GM12874 (cell line): Measurements from ENCODE around the gene TAS2R38.

ENCODE experiments used
- TF ChIP-seq, protein P1 (sequence below): IDR thresholded peaks from 2 replicates; pipeline ENCODE4 v1.5.1; 2011; ENCODE audit warnings: low read depth, mild to moderate bottlenecking, control low read depth, low read length, moderate library complexity; ENCODE audit not compliant: insufficient read depth

The TAS2R38 gene

DNA sequence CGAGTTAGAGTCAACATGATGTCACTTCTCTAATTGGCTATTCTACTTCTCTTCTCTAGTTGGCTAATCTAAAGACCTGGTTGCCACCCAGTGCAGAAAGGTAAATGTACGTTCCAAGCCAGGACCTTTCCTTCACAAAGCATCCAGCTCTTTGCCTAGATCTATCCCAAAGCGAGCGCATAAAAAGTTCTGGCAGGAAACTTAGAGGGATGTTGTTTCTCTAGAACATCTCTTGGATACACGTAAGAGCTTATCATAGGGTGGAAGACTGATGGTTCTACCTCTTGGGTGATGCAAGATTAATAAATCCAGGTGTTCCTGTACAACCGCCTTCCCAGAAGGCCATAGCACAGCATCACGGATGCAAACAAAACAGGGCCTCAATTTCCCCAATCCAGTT lies at the start of gene TAS2R38:
TAS2R38 (minus strand) TSS at position 101 of the 400 bp plus-strand sequence; CDS start at position 17, 84 bp downstream.
- TF ChIP-seq, protein P1, sequence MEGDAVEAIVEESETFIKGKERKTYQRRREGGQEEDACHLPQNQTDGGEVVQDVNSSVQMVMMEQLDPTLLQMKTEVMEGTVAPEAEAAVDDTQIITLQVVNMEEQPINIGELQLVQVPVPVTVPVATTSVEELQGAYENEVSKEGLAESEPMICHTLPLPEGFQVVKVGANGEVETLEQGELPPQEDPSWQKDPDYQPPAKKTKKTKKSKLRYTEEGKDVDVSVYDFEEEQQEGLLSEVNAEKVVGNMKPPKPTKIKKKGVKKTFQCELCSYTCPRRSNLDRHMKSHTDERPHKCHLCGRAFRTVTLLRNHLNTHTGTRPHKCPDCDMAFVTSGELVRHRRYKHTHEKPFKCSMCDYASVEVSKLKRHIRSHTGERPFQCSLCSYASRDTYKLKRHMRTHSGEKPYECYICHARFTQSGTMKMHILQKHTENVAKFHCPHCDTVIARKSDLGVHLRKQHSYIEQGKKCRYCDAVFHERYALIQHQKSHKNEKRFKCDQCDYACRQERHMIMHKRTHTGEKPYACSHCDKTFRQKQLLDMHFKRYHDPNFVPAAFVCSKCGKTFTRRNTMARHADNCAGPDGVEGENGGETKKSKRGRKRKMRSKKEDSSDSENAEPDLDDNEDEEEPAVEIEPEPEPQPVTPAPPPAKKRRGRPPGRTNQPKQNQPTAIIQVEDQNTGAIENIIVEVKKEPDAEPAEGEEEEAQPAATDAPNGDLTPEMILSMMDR = no peak

DNA sequence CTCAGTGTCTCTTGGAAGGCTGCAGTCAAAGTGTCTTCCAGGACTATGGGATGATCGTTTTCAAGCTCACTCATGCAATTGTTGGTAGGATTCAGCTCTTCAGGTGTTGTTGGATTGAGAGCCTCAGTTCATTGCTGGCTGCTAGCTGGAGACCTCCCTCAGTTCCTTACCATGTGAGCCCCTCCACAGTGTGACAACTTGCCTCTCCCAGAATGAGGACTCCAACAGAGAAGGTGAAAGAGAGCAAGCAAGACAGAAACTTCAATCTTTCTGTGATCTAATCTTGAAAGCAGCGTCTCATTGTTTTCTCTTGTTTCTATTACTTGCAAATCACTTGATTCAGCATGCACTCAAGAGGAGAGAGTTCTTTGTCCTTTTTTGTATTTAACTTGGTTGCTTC lies 44.6 kb upstream of the TAS2R38 start:
- TF ChIP-seq, protein P1 = no peak

DNA sequence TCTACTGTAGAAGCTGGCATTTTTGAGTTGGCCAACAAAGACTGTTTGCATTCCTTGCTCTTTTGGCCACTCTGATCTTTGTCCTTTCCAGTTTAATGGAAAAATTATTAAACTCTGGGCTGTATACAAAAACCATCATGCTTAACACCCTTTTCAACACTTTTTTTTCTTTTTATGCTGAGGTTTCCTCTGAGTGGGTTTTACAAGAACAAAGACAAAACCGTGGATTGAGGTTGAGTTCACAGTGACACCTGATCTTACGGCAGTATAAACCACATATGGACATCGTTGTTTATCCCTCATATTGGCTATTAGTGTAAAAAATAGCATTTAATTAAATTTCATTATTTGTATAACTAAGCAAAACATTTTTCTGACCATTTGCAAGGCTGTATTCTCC lies 43.9 kb upstream of the TAS2R38 start:
- TF ChIP-seq, protein P1 = no peak

DNA sequence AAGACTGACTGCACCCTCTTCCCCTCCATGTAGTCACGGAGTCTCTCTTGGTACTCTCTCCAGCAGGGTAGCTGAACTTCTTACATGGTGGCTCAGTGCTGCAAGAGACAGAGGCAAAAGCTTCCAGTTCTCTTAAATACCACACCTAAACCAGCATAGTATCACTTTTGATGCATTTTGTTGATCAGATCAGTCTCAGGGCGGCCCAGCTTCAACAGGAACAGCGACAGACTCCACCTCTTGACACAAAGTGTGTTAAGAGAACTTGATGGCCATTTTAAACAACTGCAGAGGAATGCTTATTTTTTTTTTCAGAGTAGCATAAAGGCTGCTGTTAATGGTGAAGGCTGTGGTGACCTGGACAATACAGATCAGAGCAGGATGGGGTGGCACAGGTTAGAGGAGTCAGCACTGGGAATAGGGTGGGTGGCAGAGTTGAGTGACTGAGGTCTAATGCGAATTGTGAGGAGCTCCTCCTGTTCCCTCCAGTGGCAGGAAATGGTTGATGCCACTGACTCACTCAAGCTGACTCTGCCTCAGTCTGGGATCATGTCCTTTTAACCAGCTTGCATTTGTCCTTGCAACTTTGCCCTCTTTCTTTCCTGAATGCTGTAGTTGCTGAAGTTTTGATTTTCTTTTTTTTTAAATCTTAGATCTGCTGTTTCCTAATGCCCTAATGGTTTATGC lies 39.4 kb upstream of the TAS2R38 start:
- TF ChIP-seq, protein P1 = no peak

DNA sequence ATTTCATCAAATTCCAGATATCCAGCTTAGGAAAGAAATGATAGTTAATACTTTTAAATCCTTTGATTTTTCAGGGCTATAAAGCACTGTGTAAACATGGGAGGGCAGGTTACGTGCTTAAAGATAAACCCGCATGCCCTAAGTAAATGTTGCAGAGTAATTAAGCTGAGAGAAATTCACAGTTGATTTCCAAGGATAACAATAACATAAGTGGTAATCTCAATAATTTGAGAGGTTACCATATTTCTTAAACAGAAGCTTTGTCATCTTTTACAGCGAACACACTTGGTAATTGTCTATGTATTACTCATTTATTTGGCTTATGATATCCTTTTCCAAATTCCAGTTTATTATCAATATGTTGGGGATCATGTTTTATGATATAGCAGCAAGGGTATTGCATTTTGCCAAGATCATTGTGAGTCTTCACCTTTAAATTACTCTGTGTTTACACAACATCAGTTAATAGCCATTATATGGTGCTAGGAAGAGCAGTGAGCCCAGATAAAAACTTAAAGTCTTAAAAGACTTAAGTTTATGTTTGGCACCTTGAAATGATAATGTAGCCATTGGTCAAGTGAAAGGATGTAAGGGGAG lies 37.5 kb upstream of the TAS2R38 start:
- TF ChIP-seq, protein P1 = no peak

DNA sequence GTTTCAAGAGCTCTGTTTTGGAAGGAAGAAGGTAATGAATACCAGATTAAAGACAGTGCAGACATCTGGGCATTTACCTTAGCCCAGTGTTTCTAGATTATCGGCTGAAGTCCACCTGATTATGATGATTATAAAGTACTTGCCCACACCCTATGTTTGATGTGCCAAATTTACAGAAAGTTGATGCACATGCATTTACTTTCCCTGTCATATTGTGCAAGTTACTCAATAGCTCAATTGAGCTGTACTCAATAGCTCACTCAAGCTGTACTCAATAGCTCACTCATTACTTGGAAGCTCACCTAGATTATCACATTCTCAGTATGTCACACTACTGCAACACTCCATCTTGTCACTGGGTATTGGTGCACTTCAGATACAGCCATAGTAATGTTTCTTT lies 35.6 kb upstream of the TAS2R38 start:
- TF ChIP-seq, protein P1 = no peak

DNA sequence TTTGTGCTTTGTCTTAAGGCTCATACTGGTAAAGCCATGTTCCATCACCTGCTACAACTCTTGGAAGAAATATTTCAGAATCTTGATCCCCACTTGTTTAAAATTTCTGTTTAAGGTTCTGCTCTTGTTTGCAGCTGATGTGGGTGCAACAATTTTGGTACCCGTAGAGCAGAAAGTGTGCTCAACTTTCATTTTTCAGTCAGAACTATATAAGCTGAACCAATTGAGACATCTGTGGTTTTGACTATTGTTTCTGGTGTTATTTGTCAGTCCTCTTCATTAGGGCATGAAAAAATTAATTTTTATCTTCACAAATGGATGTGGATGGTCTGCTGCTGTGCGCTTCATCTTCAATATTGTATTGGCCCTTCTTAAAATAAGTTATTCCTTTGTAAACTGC lies 33.0 kb upstream of the TAS2R38 start:
- TF ChIP-seq, protein P1 = no peak
